Vagina (tissue), 2 donors: ENCODE data around the gene ZNF425. TPM values are rescaled to one million over a fixed set of nuclear protein-coding genes. Genes with fewer than 3 reads are reported as not detected.
"Not testable (repeated sequence)": the region's sequence is repeated elsewhere in the genome, so short reads cannot be mapped to it uniquely, and the experiment has no call there.

Experiments
- DNase-seq, 2 donors: peaks; one replicate each; pipeline ENCODE4 v3.0.0-alpha.2; 2017; ENCODE audit errors: extremely low spot score in 2 of 2
- H3K27ac ChIP-seq: fragments of 200-600 bp; sonication (generic); one replicate; pipeline ENCODE4 v1.5.1; 2019
- H3K27me3 ChIP-seq: fragments of 200-600 bp; sonication (generic); one replicate; pipeline ENCODE4 v1.5.1; 2019
- H3K36me3 ChIP-seq, 2 donors: fragments of 200-600 bp; sonication (generic); one replicate each; pipeline ENCODE4 v1.5.1; 2017 to 2019
- H3K4me1 ChIP-seq: fragments of 200-600 bp; sonication (generic); one replicate; pipeline ENCODE4 v1.5.1; 2019
- H3K4me3 ChIP-seq, 2 donors: fragments of 200-600 bp; sonication (generic); 1 replicate in 1 of 2; 2 replicates in 1 of 2; pipeline ENCODE4 v1.5.1; 2016 to 2019
- H3K9me3 ChIP-seq: fragments of 200-600 bp; sonication (generic); one replicate; pipeline ENCODE4 v1.5.1; 2019
- POLR2A ChIP-seq, 2 donors: fragments of 450-650 bp; IDR thresholded peaks; one replicate each; pipeline ENCODE4 v1.6.1; 2017; ENCODE audit warnings: antibody characterized with exemption in 2 of 2, mild to moderate bottlenecking in 2 of 2, moderate library complexity in 2 of 2
- POLR2AphosphoS5 ChIP-seq, 2 donors: sonication (generic); formaldehyde crosslinking; IDR thresholded peaks; one replicate each; pipeline ENCODE4 v1.9.0; 2017; ENCODE audit warnings: antibody characterized with exemption in 2 of 2, mild to moderate bottlenecking in 2 of 2, low read depth in 1 of 2; ENCODE audit not compliant: insufficient read depth in 1 of 2
- intact Hi-C: fragments of 100-400 bp; cut with DNase I; formaldehyde crosslinking; loops from one replicate; pipeline ENCODE4 v1.15.1; 2023
- total RNA-seq: library from RNA; depleted of rRNA; stranded (reverse); fragments of >200 nt; gene quantifications from one replicate; pipeline ENCODE4 v1.2.3, GENCODE V29; 2016
- TF ChIP-seq, protein P1 (sequence below), 3 experiments: fragments of 450-650 bp in 2 of 3; fragments of 200-600 bp in 1 of 3; sonication (generic) in 1 of 3; IDR thresholded peaks; one replicate each; pipeline ENCODE4 v1.5.1; 2017 to 2019; ENCODE audit warnings: antibody characterized with exemption in 3 of 3, mild to moderate bottlenecking in 2 of 3, moderate library complexity in 2 of 3

The ZNF425 gene
- total RNA-seq, 1 donor from 2014 or later = 2.9 TPM

DNA sequence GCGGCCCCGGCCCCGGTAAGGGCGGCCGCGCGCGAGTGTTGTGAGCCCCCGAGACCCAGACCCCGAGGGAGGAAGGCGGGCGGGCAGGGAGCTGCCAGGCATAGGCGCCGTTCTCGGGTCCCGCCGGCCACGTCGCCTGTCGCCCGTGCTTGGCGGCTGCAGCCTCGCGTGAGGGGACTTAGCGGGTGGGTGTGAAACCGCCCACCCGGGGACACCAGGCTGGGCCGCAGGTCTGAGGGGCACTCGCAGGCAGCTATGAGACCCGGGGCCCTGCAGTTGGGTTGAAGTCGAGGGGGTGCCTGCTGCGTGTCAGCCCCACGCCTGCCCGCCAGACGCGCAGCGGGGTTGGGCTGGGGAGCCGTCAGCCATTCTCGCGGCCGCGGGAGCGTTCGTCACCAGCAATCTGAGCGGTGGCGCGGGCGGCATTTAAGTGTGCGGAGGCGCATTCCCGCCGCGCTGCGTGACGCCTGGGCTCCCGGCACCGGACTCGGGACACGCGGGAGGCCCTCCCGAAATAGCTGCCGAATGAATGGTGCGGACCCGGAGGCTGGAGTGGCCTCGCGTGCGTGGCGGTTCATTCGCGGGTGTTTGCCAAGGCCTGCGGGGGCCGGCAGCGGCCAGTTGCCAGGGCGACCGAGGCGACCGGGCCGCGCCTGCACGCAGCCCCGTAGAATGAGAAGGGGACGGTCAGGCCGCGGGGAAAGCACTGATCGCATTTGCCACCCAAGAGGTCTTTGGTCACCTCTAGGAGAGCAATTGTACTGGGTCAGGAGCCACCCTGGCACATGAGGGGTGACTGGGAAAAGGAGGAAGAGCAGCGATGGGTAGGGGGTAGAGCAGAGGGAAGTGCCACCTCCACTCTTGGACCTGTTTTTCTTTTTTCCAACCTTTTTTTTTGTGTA lies 21.9 kb upstream of the ZNF425 start:
- Histone ChIP-seq H3K9me3 (no peaks in the 10 kb centered on the region), H3K27ac (peak overlapping the region; percentile 91), H3K4me3 (peak overlapping the region; percentile 74 to 77), H3K27me3 (no peaks in the 10 kb centered on the region), H3K4me1 (peaks cover 33% of the 10 kb centered on the region), H3K36me3 (no peaks in the 10 kb centered on the region)
- intact Hi-C loops = no loop called here
- no peak for DNase-seq
- TF ChIP-seq POLR2AphosphoS5 (IDR thresholded peaks at IDR 0.05; ENCODE audit: insufficient read depth in 1 of 2, low read depth in 1 of 2) = peak in 1 of 2 donors; percentile 34
- no peak for TF ChIP-seq POLR2A (IDR thresholded peaks at IDR 0.05)

DNA sequence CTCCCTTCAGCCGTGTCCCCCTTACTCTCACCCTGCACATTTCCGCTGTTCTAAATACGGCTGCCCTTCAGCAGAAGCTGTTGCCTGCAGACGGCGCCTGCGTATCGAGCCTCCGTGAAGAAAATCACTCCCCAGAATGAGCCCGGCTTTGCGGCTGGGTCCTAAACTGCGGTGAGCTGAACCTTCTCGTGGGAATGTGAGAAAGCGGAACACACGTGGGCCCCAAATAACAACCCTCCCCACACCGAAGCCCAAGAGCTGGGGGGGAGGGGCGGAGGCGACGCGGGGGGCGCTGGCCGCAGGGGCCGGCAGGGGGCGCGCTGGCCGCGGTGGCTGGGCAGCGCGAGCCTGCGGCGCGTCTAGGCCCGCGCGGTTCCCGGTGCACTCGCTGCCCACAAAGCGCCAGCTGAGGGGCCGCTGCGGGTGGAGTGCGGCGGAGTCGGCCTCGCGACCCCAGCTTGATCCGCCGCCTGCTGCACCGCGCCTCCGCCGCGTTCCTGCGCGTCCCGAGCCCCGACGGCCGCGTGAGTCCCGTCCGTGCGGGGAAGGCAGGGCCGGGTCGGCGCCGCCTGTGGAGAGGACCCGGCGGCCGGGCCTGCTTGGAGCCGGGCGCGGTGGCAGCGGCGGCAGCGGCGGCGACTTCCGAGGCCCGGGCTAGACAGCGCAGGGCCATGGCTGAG lies 21.1 kb upstream of the ZNF425 start, which contains the start of gene ZNF398:
ZNF398 (plus strand) TSS at position 382 of the 680 bp plus-strand sequence; CDS start at position 672, 290 bp downstream.
- Histone ChIP-seq H3K27me3 (no peaks in the 10 kb centered on the region), H3K27ac (peak within 1 kb of the TSS; percentile 91), H3K4me1 (peaks cover 32% of the 10 kb centered on the region), H3K4me3 (peak within 1 kb of the TSS; percentile 74 to 77), H3K36me3 (no peaks in the 10 kb centered on the region), H3K9me3 (no peaks in the 10 kb centered on the region)
- intact Hi-C loops = no loop called here
- DNase-seq = no peak
- TF ChIP-seq POLR2AphosphoS5 (IDR thresholded peaks at IDR 0.05; ENCODE audit: insufficient read depth in 1 of 2, low read depth in 1 of 2) (peak in 1 of 2 donors; percentile 39), POLR2A (IDR thresholded peaks at IDR 0.05) (peak in 1 of 2 donors; percentile 32)
- TF ChIP-seq, protein P1, sequence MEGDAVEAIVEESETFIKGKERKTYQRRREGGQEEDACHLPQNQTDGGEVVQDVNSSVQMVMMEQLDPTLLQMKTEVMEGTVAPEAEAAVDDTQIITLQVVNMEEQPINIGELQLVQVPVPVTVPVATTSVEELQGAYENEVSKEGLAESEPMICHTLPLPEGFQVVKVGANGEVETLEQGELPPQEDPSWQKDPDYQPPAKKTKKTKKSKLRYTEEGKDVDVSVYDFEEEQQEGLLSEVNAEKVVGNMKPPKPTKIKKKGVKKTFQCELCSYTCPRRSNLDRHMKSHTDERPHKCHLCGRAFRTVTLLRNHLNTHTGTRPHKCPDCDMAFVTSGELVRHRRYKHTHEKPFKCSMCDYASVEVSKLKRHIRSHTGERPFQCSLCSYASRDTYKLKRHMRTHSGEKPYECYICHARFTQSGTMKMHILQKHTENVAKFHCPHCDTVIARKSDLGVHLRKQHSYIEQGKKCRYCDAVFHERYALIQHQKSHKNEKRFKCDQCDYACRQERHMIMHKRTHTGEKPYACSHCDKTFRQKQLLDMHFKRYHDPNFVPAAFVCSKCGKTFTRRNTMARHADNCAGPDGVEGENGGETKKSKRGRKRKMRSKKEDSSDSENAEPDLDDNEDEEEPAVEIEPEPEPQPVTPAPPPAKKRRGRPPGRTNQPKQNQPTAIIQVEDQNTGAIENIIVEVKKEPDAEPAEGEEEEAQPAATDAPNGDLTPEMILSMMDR (IDR thresholded peaks at IDR 0.05) = peak in 2 of 3 experiments; percentile 26 to 84

DNA sequence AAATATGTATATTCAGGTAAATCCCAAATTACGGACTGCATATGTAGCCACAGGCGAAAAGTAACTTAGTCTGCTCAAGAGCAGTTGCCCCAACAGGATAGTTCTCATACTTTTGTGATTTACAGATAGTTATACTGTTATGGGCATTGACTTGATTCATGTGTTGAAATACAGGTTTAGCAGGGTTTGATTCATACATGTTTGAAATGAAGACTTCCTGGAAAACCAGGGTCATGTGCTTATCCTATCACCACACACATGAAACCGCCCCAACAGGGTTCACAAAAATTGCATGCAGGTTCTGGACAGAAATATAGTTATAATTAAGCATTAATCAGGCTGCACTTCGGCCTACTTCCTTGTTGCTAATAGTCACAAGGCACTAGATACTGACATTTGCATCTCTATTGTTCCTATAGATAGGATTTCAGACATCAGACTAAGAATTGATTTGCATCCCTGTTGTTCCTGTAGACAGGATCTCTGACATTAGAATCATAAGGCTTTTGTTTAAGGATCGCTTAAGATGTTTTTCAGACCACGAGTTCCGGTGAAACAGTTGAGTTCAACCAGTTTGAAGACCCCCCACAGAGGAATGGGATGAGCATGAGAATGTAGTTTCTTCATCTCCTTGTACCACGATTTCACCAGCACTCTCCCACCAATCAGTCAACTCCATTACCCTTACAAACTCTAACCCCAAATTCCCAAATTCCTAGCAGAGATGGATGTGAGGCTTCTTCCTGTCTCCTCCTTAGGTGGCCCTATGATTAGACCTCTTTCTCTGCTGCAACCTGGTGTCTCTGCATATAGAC lies 19.1 kb upstream of the ZNF425 start:
- Histone ChIP-seq H3K27me3 (no peaks in the 10 kb centered on the region), H3K36me3 (no peaks in the 10 kb centered on the region), H3K4me3 (no peak overlapping the region), H3K9me3 (no peaks in the 10 kb centered on the region), H3K27ac (peak overlapping the region; percentile 48), H3K4me1 (peaks cover 29% of the 10 kb centered on the region)
- TF ChIP-seq POLR2AphosphoS5 (IDR thresholded peaks at IDR 0.05; ENCODE audit: insufficient read depth in 1 of 2, low read depth in 1 of 2) (peak in 1 of 2 donors; percentile 88), POLR2A (IDR thresholded peaks at IDR 0.05) (no peak)
- no peak for DNase-seq
- intact Hi-C loops = no loop called here

DNA sequence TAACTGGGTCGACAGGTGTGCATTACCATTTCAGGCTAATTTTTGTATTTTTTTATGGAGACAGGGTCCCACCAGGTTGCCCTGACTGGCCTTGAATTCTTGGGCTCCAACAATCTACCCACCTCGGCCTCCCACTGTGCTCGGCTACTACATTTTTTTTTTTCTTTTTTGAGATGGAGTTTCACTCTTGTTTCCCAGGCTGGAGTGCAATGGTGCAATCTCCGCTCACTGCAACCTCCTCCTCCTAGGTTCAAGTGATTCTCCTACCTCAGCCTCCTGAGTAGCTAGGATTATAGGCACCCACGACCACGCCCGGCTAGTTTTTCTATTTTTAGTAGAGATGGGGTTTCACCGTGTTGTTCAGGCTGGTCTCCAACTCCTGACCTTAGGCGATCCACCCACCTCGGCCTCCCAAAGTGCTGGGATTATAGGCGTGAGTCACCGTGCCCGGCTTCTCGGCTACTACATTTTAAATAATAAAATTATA lies 18.4 kb upstream of the ZNF425 start:
- intact Hi-C loops, H3K27me3 ChIP-seq, H3K4me3 ChIP-seq, H3K36me3 ChIP-seq, H3K27ac ChIP-seq, DNase-seq, H3K9me3 ChIP-seq: not testable (repeated sequence)
- peaks cover 23% of the 10 kb centered on the region for H3K4me1 ChIP-seq

DNA sequence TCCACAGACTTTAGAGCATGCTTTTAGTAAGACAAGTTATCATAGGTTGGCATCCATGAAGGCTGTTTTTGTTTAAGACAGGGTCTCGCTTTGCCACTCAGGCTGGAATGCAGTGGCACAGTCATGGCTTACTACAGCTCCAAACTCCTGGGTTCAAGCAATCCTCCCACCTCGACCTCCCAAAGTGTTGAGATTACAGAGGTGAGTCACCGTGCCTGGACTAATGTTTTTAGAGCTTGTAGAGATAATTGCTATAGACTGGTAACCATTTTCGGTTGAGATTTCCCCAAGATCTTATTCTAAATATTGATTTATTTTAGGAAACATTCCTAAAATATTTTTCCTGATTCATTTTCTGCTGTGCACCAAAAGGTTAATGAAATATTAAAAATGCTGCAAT lies 15.8 kb upstream of the ZNF425 start:
- intact Hi-C loops = no loop called here
- no peaks in the 10 kb centered on the region for H3K27me3 ChIP-seq
- H3K36me3 ChIP-seq = no peaks in the 10 kb centered on the region
- H3K9me3 ChIP-seq = no peaks in the 10 kb centered on the region
- H3K4me3 ChIP-seq = no peak overlapping the region
- H3K27ac ChIP-seq = no peak overlapping the region
- H3K4me1 ChIP-seq = peaks cover 9% of the 10 kb centered on the region
- TF ChIP-seq POLR2AphosphoS5 (IDR thresholded peaks at IDR 0.05; ENCODE audit: insufficient read depth in 1 of 2, low read depth in 1 of 2) (no peak), POLR2A (IDR thresholded peaks at IDR 0.05) (no peak)
- TF ChIP-seq, protein P1 (IDR thresholded peaks at IDR 0.05) = no peak
- no peak for DNase-seq

DNA sequence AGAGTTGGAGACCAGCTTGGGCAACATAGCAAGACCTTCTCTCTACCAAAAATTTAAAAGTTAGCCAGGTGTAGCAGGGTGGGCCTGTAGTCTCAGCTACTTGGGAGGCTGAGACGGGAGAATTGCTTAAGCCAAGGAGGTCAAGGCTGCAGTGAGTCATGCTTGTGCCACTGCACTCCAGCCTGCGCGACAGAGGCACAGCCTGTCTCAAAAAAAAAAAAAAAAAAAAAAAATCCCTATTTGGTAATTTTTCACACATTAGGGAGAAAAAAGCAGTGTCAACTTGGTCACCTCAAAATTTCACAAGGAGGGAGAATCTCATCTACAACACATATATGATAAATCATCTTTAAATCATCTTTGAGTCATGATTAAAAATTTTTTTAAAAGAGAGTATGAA lies 14.7 kb upstream of the ZNF425 start:
- TF ChIP-seq POLR2AphosphoS5 (IDR thresholded peaks at IDR 0.05; ENCODE audit: insufficient read depth in 1 of 2, low read depth in 1 of 2) (no peak), POLR2A (IDR thresholded peaks at IDR 0.05) (no peak)
- TF ChIP-seq, protein P1 (IDR thresholded peaks at IDR 0.05) = no peak
- Histone ChIP-seq H3K4me3 (no peak overlapping the region), H3K27me3 (no peaks in the 10 kb centered on the region), H3K9me3 (no peaks in the 10 kb centered on the region), H3K36me3 (no peaks in the 10 kb centered on the region), H3K4me1 (peaks cover 2% of the 10 kb centered on the region), H3K27ac (no peak overlapping the region)
- intact Hi-C loops = no loop called here
- no peak for DNase-seq
